Transverse colon (tissue), 4 donors: ENCODE results near the gene COL6A5. TPM values are rescaled to one million over a fixed set of nuclear protein-coding genes. Genes with fewer than 3 reads are reported as not detected.

ENCODE experiments used
- DNase-seq: peaks from one replicate; pipeline ENCODE4 v3.0.0-alpha.2; 2019
- H3K27ac ChIP-seq, 4 donors: fragments of 200-600 bp; sonication (generic); 2 replicates each; pipeline ENCODE4 v1.5.1; 2016 to 2018; ENCODE audit warnings: inconsistent platforms in 4 of 4
- H3K27me3 ChIP-seq: fragments of 200-600 bp; sonication (generic); 2 replicates; pipeline ENCODE4 v1.5.1; 2017; ENCODE audit warnings: inconsistent platforms
- H3K36me3 ChIP-seq, 4 donors: fragments of 200-600 bp; sonication (generic); 2 replicates each; pipeline ENCODE4 v1.5.1; 2017 to 2019; ENCODE audit warnings: inconsistent platforms in 4 of 4
- H3K4me1 ChIP-seq, 4 donors: fragments of 200-600 bp; sonication (generic); 2 replicates each; pipeline ENCODE4 v1.5.1; 2017 to 2020; ENCODE audit warnings: inconsistent platforms in 4 of 4
- H3K4me3 ChIP-seq, 4 donors: fragments of 200-600 bp; sonication (generic); 1 replicate in 1 of 4; 2 replicates in 3 of 4; pipeline versions ENCODE4 v1.5.1 to v1.6.1; 2017 to 2019; ENCODE audit warnings: inconsistent platforms in 4 of 4
- H3K9me3 ChIP-seq, 2 donors: fragments of 200-600 bp; sonication (generic); 2 replicates each; pipeline ENCODE4 v1.5.1; 2017 to 2019; ENCODE audit warnings: inconsistent platforms in 2 of 2
- EP300 ChIP-seq: sonication (generic); formaldehyde crosslinking; IDR thresholded peaks from one replicate; pipeline ENCODE4 v1.6.1; 2017; ENCODE audit warnings: antibody characterized with exemption, low read depth
- POLR2A ChIP-seq: fragments of 450-650 bp; IDR thresholded peaks from one replicate; pipeline ENCODE4 v1.6.1; 2016; ENCODE audit warnings: antibody characterized with exemption, mild to moderate bottlenecking, moderate library complexity
- POLR2AphosphoS5 ChIP-seq, 3 donors: sonication (generic); formaldehyde crosslinking; IDR thresholded peaks; one replicate each; pipeline ENCODE4 v1.6.1; 2016; ENCODE audit warnings: antibody characterized with exemption in 3 of 3
- WGBS, 2 donors: methylation state at CpG; one replicate each; pipeline ENCODE4 v1.1.5; 2018; ENCODE audit warnings: low coverage in 1 of 2; 5-methylcytosine and 5-hydroxymethylcytosine counted together
- in situ Hi-C, 4 donors: fragments of 200-750 bp; cut with MboI; loops; one replicate each; pipeline versions ENCODE4 v1.15.0 to v1.15.1; 2017; ENCODE audit warnings: low sequenced_read_pairs in 3 of 4, low pct_ligation_motif_present in 1 of 4, low pct_unique_long_range_greater_than_20kb in 1 of 4
- intact Hi-C: fragments of 100-400 bp; cut with DNase I; formaldehyde crosslinking; loops from one replicate; pipeline ENCODE4 v1.15.1; 2023; ENCODE audit warnings: low total_unique reads
- total RNA-seq, 4 donors: library from RNA; depleted of rRNA; stranded (reverse); fragments of >200 nt; gene quantifications; one replicate each; pipeline ENCODE4 v1.1.0, GENCODE V29; 2016
- TF ChIP-seq, protein P1 (sequence below), 5 experiments: fragments of 200-600 bp in 3 of 5; fragments of 450-650 bp in 2 of 5; sonication (generic) in 3 of 5; IDR thresholded peaks; 1 replicate in 2 of 5; 2 replicates in 3 of 5; pipeline ENCODE4 v1.5.1; 2016 to 2017; ENCODE audit warnings: antibody characterized with exemption in 5 of 5, inconsistent platforms in 3 of 5, mild to moderate bottlenecking in 2 of 5, moderate library complexity in 1 of 5

COL6A5 gene
- total RNA-seq, 4 donors from 2014 or later: not detected

DNA sequence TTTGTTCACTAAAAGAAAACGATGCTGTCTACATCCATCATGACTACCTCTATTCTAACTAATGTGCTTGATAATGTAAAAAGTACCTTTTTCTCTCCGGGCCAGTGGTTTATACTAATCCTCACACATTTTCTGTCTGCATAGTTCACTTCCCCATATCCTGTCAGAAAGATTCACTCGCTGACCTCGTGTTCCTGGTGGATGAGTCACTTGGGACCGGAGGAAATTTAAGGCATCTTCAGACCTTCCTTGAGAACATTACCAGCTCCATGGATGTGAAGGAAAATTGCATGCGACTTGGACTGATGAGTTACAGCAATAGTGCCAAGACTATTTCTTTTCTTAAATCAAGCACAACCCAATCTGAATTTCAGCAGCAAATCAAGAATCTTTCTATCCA lies 33.8 kb downstream of the COL6A5 start:
- no peak for TF ChIP-seq POLR2AphosphoS5 (IDR thresholded peaks at IDR 0.05)
- TF ChIP-seq, protein P1, sequence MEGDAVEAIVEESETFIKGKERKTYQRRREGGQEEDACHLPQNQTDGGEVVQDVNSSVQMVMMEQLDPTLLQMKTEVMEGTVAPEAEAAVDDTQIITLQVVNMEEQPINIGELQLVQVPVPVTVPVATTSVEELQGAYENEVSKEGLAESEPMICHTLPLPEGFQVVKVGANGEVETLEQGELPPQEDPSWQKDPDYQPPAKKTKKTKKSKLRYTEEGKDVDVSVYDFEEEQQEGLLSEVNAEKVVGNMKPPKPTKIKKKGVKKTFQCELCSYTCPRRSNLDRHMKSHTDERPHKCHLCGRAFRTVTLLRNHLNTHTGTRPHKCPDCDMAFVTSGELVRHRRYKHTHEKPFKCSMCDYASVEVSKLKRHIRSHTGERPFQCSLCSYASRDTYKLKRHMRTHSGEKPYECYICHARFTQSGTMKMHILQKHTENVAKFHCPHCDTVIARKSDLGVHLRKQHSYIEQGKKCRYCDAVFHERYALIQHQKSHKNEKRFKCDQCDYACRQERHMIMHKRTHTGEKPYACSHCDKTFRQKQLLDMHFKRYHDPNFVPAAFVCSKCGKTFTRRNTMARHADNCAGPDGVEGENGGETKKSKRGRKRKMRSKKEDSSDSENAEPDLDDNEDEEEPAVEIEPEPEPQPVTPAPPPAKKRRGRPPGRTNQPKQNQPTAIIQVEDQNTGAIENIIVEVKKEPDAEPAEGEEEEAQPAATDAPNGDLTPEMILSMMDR (IDR thresholded peaks at IDR 0.05): no peak
- TF ChIP-seq EP300: no peak
- TF ChIP-seq POLR2A: no peak
- WGBS, 2 donors: 70 to 85% methylated on average over 5 to 6 of the region's 6 CpGs
- intact Hi-C loops: no loop called here

DNA sequence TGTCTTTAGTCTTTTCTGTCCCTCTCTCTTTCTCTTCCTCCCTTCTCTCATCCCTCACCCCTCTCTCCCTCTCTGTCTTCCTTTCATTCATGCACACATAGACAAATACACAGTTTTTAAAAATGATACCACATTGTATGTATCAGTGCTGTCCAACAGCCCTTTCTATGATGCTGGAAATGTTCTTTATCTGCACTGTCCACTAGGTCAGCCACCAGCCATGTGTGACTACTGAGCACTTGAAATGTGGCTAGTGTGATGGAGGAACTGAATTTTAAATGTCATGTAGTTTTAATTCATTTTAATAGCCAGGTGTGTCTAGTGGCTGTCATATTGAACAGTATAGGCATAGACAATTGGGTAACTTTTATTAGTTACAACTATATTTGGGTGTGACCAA lies 34.9 kb downstream of the COL6A5 start:
- no peak overlapping the region for H3K4me3 ChIP-seq
- no peak overlapping the region for H3K27ac ChIP-seq
- H3K36me3 ChIP-seq: no peaks in the 10 kb centered on the region
- no peaks in the 10 kb centered on the region for H3K9me3 ChIP-seq
- H3K27me3 ChIP-seq: no peaks in the 10 kb centered on the region
- TF ChIP-seq EP300 (no peak), POLR2A (no peak), POLR2AphosphoS5 (IDR thresholded peaks at IDR 0.05) (no peak)
- TF ChIP-seq, protein P1 (IDR thresholded peaks at IDR 0.05): no peak
- no peak for DNase-seq
- intact Hi-C loops (no loop called here), in situ Hi-C loops (no loop called here)
- H3K4me1 ChIP-seq: no peaks in the 10 kb centered on the region

More for the DNA sequence above, 33.8 kb downstream of the COL6A5 start:
- in situ Hi-C loops: no loop called here
- DNase-seq: no peak
- Histone ChIP-seq H3K36me3 (no peaks in the 10 kb centered on the region), H3K4me3 (no peak overlapping the region), H3K27me3 (no peaks in the 10 kb centered on the region), H3K4me1 (no peaks in the 10 kb centered on the region), H3K9me3 (no peaks in the 10 kb centered on the region), H3K27ac (no peak overlapping the region)

DNA sequence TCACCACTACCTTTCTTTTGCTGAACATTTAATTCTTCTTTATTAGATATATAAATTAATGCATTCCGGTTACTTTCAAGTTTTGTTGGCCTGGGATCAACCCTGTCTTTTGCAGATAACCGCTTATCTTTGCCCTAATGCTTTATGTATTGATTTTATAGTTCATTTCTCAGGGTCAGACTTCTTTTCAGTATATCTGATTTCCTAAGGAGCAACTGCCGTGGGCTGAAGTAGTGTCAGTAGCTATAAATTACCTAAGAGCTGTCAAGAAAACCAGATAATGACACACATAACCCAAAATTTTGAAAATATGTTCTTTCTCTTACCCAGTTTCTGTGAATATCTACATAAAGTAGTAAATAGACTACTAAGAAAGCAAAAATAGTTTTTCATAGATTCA lies 38.0 kb downstream of the COL6A5 start:
- Histone ChIP-seq H3K9me3 (no peaks in the 10 kb centered on the region), H3K36me3 (no peaks in the 10 kb centered on the region), H3K4me1 (no peaks in the 10 kb centered on the region), H3K27me3 (no peaks in the 10 kb centered on the region), H3K4me3 (no peak overlapping the region), H3K27ac (no peak overlapping the region)
- in situ Hi-C loops: no loop called here
- WGBS, 2 donors: 70 to 71% methylated on average over 3 of the region's 3 CpGs
- intact Hi-C loops: no loop called here
- no peak for DNase-seq
- TF ChIP-seq POLR2AphosphoS5 (IDR thresholded peaks at IDR 0.05) (no peak), POLR2A (no peak), EP300 (no peak)
- TF ChIP-seq, protein P1 (IDR thresholded peaks at IDR 0.05): no peak

DNA sequence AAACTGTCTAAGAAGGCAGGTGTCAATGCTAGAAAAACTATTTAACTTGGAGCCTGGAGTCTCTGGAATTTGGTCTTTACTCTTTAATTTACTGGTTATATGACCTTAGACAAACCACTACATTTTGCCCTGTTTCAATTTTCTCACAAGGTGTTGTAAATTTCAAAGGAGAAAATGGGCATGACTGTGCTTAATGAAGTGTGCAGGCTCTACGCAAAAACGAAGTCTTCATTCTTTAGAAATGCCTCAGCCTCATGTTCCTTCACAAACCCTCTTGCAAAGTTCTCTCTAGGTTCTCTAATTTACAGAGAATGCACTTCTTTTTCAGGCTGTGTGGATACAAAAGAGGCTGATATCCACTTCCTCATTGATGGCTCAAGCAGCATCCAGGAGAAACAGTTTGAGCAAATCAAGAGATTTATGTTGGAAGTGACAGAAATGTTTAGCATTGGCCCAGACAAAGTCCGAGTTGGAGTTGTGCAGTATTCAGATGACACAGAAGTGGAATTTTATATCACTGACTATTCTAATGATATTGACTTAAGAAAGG lies 39.1 kb downstream of the COL6A5 start:
- intact Hi-C loops: no loop called here
- H3K4me1 ChIP-seq: no peaks in the 10 kb centered on the region
- TF ChIP-seq POLR2A (no peak), POLR2AphosphoS5 (IDR thresholded peaks at IDR 0.05) (no peak), EP300 (no peak)
- TF ChIP-seq, protein P1 (IDR thresholded peaks at IDR 0.05): no peak
- no peaks in the 10 kb centered on the region for H3K36me3 ChIP-seq
- 56 to 65% methylated on average over 1 to 3 of the region's 3 CpGs for WGBS, 2 donors
- in situ Hi-C loops: no loop called here
- H3K9me3 ChIP-seq: no peaks in the 10 kb centered on the region
- DNase-seq: no peak
- H3K27ac ChIP-seq: no peak overlapping the region
- no peak overlapping the region for H3K4me3 ChIP-seq
- no peaks in the 10 kb centered on the region for H3K27me3 ChIP-seq
